Measurements from ENCODE around the gene STX17. TPM values are rescaled to one million over a fixed set of nuclear protein-coding genes. Genes with fewer than 3 reads are reported as not detected.

Gene STX17
- total RNA-seq, 1 donor from 2014 or later: 36.6 TPM

Other genes with a start within 250 kb of the STX17 start
- 2.3 and 2.8 TPM in 2 replicates for gene NR4A3, start 84.8 kb upstream of the STX17 start, total RNA-seq
- 20.2 and 21.3 TPM in 2 replicates for gene ERP44, start 192.3 kb downstream of the STX17 start, total RNA-seq
- 15.5 and 17.5 TPM in 2 replicates for gene INVS, start 192.6 kb downstream of the STX17 start, total RNA-seq

Measured in T-helper 2 cell treated with Interferon-gamma antibody and Interleukin-4, amounts not matched to agents 100 ng/mL and 5 ng/mL, for 36 hours (primary cell).